HCT116 (cell line): ENCODE data around the gene HOXA2. TPM values are rescaled to one million over a fixed set of nuclear protein-coding genes. Genes with fewer than 3 reads are reported as not detected.
A peak's percentile ranks its signal among the peaks of the same experiment; 100 is the strongest.

Experiments
- ATAC-seq: fragments of 200-7000 bp; cut with Tn5 transposase; 2 replicates; pipeline ENCODE4 v1.9.1; 2020; ENCODE audit warnings: mild to moderate bottlenecking, moderate library complexity
- BruUV-seq: library from RNA; stranded (reverse); fragments of 400-500 nt; replicated peaks from 2 replicates; lab custom pipeline; 2021; lab: Mats Ljungman, UMichigan
- CTCF ChIA-PET: fragments of 300-600 bp; sonication (Branson Sonifier 250); formaldehyde crosslinking; loops from one replicate; lab custom pipeline; 2021; ENCODE audit warnings: antibody characterized with exemption; lab: Charles Lee
- POLR2A ChIA-PET: fragments of 300-600, 350-600 bp; sonication (Branson Sonifier 250); formaldehyde crosslinking; loops from one replicate; lab custom pipeline; 2021; ENCODE audit warnings: antibody characterized with exemption; lab: Charles Lee
- RAD21 ChIA-PET, 2 experiments: fragments of 300-600 bp; sonication (Branson Sonifier 250); formaldehyde crosslinking; loops; one replicate each; lab custom pipeline; 2023; ENCODE audit warnings: low total read pairs in 2 of 2; ENCODE audit not compliant: uncharacterized antibody in 2 of 2, unreplicated experiment in 2 of 2, low non-redundant PET in 1 of 2; lab: Charles Lee
- DNase-seq: peaks from one replicate; pipeline ENCODE4 v3.0.0-alpha.2; 2010; ENCODE audit warnings: low read depth, low spot score
- H2AFZ ChIP-seq: fragments of 200-600 bp; shearing (Covaris generic), sonication (generic); 2 replicates; pipeline ENCODE4 v1.6.1; 2017; ENCODE audit warnings: low read depth, mixed run types, mixed read lengths, antibody characterized with exemption, low read length; ENCODE audit not compliant: poor library complexity, severe bottlenecking
- H3K27ac ChIP-seq: 2 replicates; pipeline ENCODE4 v1.5.1; 2012; ENCODE audit warnings: low read depth, low read length
- H3K27me3 ChIP-seq: fragments of 200-600 bp; sonication (generic); 2 replicates; pipeline ENCODE4 v1.6.1; 2016; ENCODE audit warnings: mixed run types, low read length, mixed read lengths; ENCODE audit not compliant: insufficient read depth
- H3K36me3 ChIP-seq, 2 experiments: fragments of 200-500 bp in 1 of 2; fragments of 200-600 bp in 1 of 2; sonication (Bioruptor generic) in 1 of 2; sonication (generic) in 1 of 2; 2 replicates each; pipeline versions ENCODE4 v1.5.1 to v1.6.1; 2014 to 2016; ENCODE audit warnings: low read length in 2 of 2, inconsistent platforms in 1 of 2, mixed read lengths in 1 of 2, mixed run types in 1 of 2; ENCODE audit not compliant: insufficient read depth in 2 of 2, control insufficient read depth in 1 of 2
- H3K4me1 ChIP-seq, 2 experiments: fragments of 200-600 bp in 1 of 2; sonication (generic) in 1 of 2; 2 replicates each; pipeline versions ENCODE4 v1.5.1 to v1.6.1; 2012 to 2017; ENCODE audit warnings: low read length in 2 of 2, inconsistent platforms in 1 of 2, mild to moderate bottlenecking in 1 of 2, mixed read lengths in 1 of 2, mixed run types in 1 of 2, moderate library complexity in 1 of 2; ENCODE audit not compliant: insufficient read depth in 2 of 2, control insufficient read depth in 1 of 2
- H3K4me2 ChIP-seq: fragments of 200-600 bp; sonication (generic); 2 replicates; pipeline ENCODE4 v1.6.1; 2017; ENCODE audit warnings: mixed run types, low read length, mixed read lengths
- H3K4me3 ChIP-seq, 2 experiments: fragments of 200-600 bp in 1 of 2; sonication (generic) in 1 of 2; replicated peaks in 1 of 2; 2 replicates each; pipeline ENCODE4 v1.5.1; 2011 to 2016; ENCODE audit warnings: low read length in 2 of 2, control low read depth in 1 of 2, low read depth in 1 of 2, mild to moderate bottlenecking in 1 of 2, mixed read lengths in 1 of 2, mixed run types in 1 of 2
- H3K79me2 ChIP-seq: fragments of 200-600 bp; sonication (generic); 2 replicates; pipeline ENCODE4 v1.6.1; 2017; ENCODE audit warnings: mild to moderate bottlenecking, mixed run types, low read length, moderate library complexity, mixed read lengths; ENCODE audit not compliant: insufficient read depth
- H3K9ac ChIP-seq: fragments of 200-600 bp; sonication (generic); 2 replicates; pipeline ENCODE4 v1.6.1; 2016; ENCODE audit warnings: low read length, mixed read lengths
- H3K9me2 ChIP-seq: fragments of 200-600 bp; sonication (generic), shearing (Covaris generic); 2 replicates; pipeline ENCODE4 v1.6.1; 2017; ENCODE audit warnings: mixed run types, mild to moderate bottlenecking, moderate library complexity; ENCODE audit not compliant: insufficient read depth
- H3K9me3 ChIP-seq, 2 experiments: fragments of 200-500 bp in 1 of 2; fragments of 200-600 bp in 1 of 2; sonication (Bioruptor generic) in 1 of 2; sonication (generic) in 1 of 2; 2 replicates each; pipeline ENCODE4 v1.6.1; 2014 to 2017; ENCODE audit warnings: low read length in 2 of 2, mixed read lengths in 2 of 2, inconsistent platforms in 1 of 2, low read depth in 1 of 2, mild to moderate bottlenecking in 1 of 2, mixed run types in 1 of 2, moderate library complexity in 1 of 2; ENCODE audit not compliant: control insufficient read depth in 1 of 2, insufficient read depth in 1 of 2
- H4K20me1 ChIP-seq: fragments of 200-600 bp; sonication (generic), shearing (Covaris generic); 2 replicates; pipeline ENCODE4 v1.6.1; 2017; ENCODE audit warnings: mixed run types, mild to moderate bottlenecking, moderate library complexity; ENCODE audit not compliant: insufficient read depth
- CBX3 ChIP-seq: IDR thresholded peaks from 2 replicates; pipeline ENCODE4 v1.6.1; 2012; ENCODE audit warnings: low read depth
- CEBPB ChIP-seq: IDR thresholded peaks from 2 replicates; pipeline ENCODE4 v1.6.1; 2012; ENCODE audit warnings: low read depth
- CTCF ChIP-seq, 3 experiments: fragments of 200-600 bp in 1 of 3; sonication (generic) in 1 of 3; IDR thresholded peaks in 2 of 3; conservative IDR thresholded peaks in 1 of 3; 2 replicates each; pipeline ENCODE4 v1.5.1; 2012 to 2017; ENCODE audit warnings: low read depth in 2 of 3, low read length in 2 of 3, antibody characterized with exemption in 1 of 3, borderline replicate concordance in 1 of 3, control low read depth in 1 of 3, mild to moderate bottlenecking in 1 of 3, mixed read lengths in 1 of 3, mixed run types in 1 of 3, moderate library complexity in 1 of 3; ENCODE audit not compliant: insufficient read depth in 1 of 3
- EGR1 ChIP-seq: IDR thresholded peaks from 2 replicates; pipeline ENCODE4 v1.6.1; 2012; ENCODE audit warnings: low read depth
- EZH2 ChIP-seq: fragments of 200-600 bp; sonication (generic); IDR thresholded peaks from 2 replicates; pipeline ENCODE4 v1.6.1; 2017; ENCODE audit warnings: antibody characterized with exemption, mixed run types
- EZH2phosphoT487 ChIP-seq: fragments of 200-600 bp; IDR thresholded peaks from 2 replicates; pipeline ENCODE4 v1.6.1; 2018; ENCODE audit warnings: antibody characterized with exemption, borderline replicate concordance
- FOSL1 ChIP-seq: IDR thresholded peaks from 2 replicates; pipeline ENCODE4 v1.6.1; 2012; ENCODE audit warnings: low read depth
- JUND ChIP-seq: IDR thresholded peaks from 2 replicates; pipeline ENCODE4 v1.6.1; 2012
- MAX ChIP-seq: IDR thresholded peaks from 2 replicates; pipeline ENCODE4 v1.6.1; 2012
- POLR2AphosphoS5 ChIP-seq: IDR thresholded peaks from 2 replicates; pipeline ENCODE4 v1.6.1; 2011; ENCODE audit warnings: mild to moderate bottlenecking, low read depth, low read length, moderate library complexity
- RAD21 ChIP-seq: IDR thresholded peaks from 2 replicates; pipeline ENCODE4 v1.6.1; 2012; ENCODE audit warnings: low read depth, mild to moderate bottlenecking
- SIN3A ChIP-seq: IDR thresholded peaks from 2 replicates; pipeline ENCODE4 v1.6.1; 2012; ENCODE audit warnings: low read depth
- SRF ChIP-seq: IDR thresholded peaks from 2 replicates; pipeline ENCODE4 v1.6.1; 2012; ENCODE audit warnings: low read depth
- TCF7L2 ChIP-seq: IDR thresholded peaks from 2 replicates; pipeline ENCODE4 v1.7.0; 2011; ENCODE audit warnings: borderline replicate concordance, inconsistent platforms; ENCODE audit not compliant: insufficient read depth, insufficient read length; ENCODE audit errors: extremely low read depth
- YY1 ChIP-seq: IDR thresholded peaks from 2 replicates; pipeline ENCODE4 v1.6.1; 2011; ENCODE audit warnings: low read length, low read depth, moderate library complexity, mild to moderate bottlenecking; ENCODE audit not compliant: insufficient replicate concordance; ENCODE audit errors: extremely low read depth
- ZBTB33 ChIP-seq: IDR thresholded peaks from 2 replicates; pipeline ENCODE4 v1.6.1; 2011; ENCODE audit warnings: mild to moderate bottlenecking, low read length, moderate library complexity; ENCODE audit not compliant: insufficient replicate concordance; ENCODE audit errors: extremely low read depth
- ZFX ChIP-seq: fragments of 450-650 bp; IDR thresholded peaks from 2 replicates; pipeline ENCODE4 v1.6.1; 2017
- ZNF274 ChIP-seq: fragments of 200-500 bp; sonication (Bioruptor generic); IDR thresholded peaks from 2 replicates; pipeline ENCODE4 v1.6.1; 2014; ENCODE audit warnings: mild to moderate bottlenecking, low read depth, low read length, inconsistent platforms
- intact Hi-C: fragments of 100-400 bp; cut with micrococcal nuclease; formaldehyde crosslinking; loops from 2 replicates; pipeline ENCODE4 v1.10.0; 2022
- total RNA-seq: library from RNA; stranded (reverse); gene quantifications from one replicate; pipeline ENCODE4 v1.2.1, GENCODE V29; 2021; ENCODE audit not compliant: unreplicated experiment
- TF ChIP-seq, protein P1 (sequence below): IDR thresholded peaks from 2 replicates; pipeline ENCODE4 v1.6.1; 2012; ENCODE audit warnings: low read depth

Gene HOXA2
- total RNA-seq, 1 experiment from 2014 or later: 0.57 TPM

DNA sequence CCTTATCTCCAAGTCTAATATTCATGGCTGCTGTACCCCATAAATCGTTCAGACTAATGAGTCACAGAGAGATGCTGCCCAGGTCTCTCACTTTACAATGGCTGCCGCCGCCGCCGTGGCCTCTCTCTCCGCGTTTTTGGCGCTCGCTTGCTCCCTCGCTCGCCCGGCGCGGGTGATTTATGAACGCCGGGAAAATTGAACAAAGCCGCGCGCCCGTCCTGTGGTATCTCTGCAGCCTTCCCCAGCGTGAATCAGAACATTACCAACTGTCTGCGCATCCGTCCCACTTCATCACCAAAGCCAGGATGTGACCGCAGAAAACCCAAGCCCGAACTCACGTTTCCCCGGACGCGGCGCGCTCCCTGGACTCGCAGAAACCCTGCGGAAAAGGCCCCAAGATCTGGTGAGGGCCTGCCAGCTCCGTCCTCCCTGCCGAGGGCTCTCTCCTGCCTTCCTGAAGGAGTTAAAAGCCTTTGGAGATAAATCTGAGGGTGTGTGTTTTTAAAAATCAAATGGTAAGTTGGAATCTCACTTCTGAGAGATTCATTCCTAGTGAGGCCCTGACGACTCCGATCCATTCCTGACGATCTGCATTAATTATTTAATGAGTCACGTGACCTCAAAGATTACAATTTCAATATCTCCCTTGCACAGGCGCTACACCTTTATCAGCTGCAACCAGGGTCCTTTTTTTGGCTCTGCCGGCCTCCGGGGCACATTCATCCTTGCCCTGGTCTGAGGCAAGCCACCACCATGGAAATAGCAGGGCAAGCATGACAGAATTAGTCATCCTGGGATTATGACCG is 21.8 kb upstream of the HOXA2 start:
- intact Hi-C loops: no loop called here
- H3K27ac ChIP-seq: peak overlapping the region; percentile 60
- H3K27me3 ChIP-seq: peaks cover 34% of the 10 kb centered on the region
- ATAC-seq (peak; percentile 84), DNase-seq (peak; percentile 66)
- POLR2A ChIA-PET: no interaction called here
- H3K9me3 ChIP-seq: no peaks in the 10 kb centered on the region
- H3K4me1 ChIP-seq: peaks cover 31 to 75% of the 10 kb centered on the region in 2 experiments
- H4K20me1 ChIP-seq: no peaks in the 10 kb centered on the region
- no TSS peak for BruUV-seq
- H3K9me2 ChIP-seq: no peaks in the 10 kb centered on the region
- peak overlapping the region; percentile 76 for H3K4me2 ChIP-seq
- peak overlapping the region; percentile 52 for H3K9ac ChIP-seq
- peak overlapping the region; percentile 70 for H2AFZ ChIP-seq
- H3K4me3 ChIP-seq: peak overlapping the region; percentile 27 to 37
- RAD21 ChIA-PET: no interaction called here
- H3K79me2 ChIP-seq: no peaks in the 10 kb centered on the region
- H3K36me3 ChIP-seq: no peaks in the 10 kb centered on the region
- CTCF ChIA-PET: no interaction called here
- TF ChIP-seq TCF7L2 (peak; percentile 81), RAD21 (peak; percentile 24), ZNF274 (no peak), EZH2phosphoT487 (no peak), CBX3 (0 out of 2 replicates have a peak, but pooled peaks have one; percentile 8), JUND (peak; percentile 54), ZFX (peak; percentile 48; the same call in 1 of the 2 replicates), EZH2 (no peak), SRF (no peak), FOSL1 (peak; percentile 58), CTCF (IDR thresholded peaks at IDR 0.05 in 2 of 3, conservative IDR thresholded peaks at IDR 0.05 in 1 of 3; ENCODE audit: borderline replicate concordance in 1 of 3, insufficient read depth in 1 of 3, low read depth in 2 of 3, low read length in 2 of 3) (no peak), SIN3A (peak; percentile 77), POLR2AphosphoS5 (peak; percentile 34; the same call in 1 of the 2 replicates), YY1 (peak; percentile 70), ZBTB33 (no peak), MAX (peak; percentile 76), CEBPB (peak; percentile 9; the same call in 1 of the 2 replicates), EGR1 (no peak)
- TF ChIP-seq, protein P1, sequence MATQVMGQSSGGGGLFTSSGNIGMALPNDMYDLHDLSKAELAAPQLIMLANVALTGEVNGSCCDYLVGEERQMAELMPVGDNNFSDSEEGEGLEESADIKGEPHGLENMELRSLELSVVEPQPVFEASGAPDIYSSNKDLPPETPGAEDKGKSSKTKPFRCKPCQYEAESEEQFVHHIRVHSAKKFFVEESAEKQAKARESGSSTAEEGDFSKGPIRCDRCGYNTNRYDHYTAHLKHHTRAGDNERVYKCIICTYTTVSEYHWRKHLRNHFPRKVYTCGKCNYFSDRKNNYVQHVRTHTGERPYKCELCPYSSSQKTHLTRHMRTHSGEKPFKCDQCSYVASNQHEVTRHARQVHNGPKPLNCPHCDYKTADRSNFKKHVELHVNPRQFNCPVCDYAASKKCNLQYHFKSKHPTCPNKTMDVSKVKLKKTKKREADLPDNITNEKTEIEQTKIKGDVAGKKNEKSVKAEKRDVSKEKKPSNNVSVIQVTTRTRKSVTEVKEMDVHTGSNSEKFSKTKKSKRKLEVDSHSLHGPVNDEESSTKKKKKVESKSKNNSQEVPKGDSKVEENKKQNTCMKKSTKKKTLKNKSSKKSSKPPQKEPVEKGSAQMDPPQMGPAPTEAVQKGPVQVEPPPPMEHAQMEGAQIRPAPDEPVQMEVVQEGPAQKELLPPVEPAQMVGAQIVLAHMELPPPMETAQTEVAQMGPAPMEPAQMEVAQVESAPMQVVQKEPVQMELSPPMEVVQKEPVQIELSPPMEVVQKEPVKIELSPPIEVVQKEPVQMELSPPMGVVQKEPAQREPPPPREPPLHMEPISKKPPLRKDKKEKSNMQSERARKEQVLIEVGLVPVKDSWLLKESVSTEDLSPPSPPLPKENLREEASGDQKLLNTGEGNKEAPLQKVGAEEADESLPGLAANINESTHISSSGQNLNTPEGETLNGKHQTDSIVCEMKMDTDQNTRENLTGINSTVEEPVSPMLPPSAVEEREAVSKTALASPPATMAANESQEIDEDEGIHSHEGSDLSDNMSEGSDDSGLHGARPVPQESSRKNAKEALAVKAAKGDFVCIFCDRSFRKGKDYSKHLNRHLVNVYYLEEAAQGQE: no peak
